ENCODE results near the gene GPRIN3.
"Not testable (repeated sequence)": the region's sequence is repeated elsewhere in the genome, so short reads cannot be mapped to it uniquely, and the experiment has no call there.

GPRIN3 gene

GRCh38 chr4:89203902-89204301 is 103.7 kb downstream of the GPRIN3 start:
- TF ChIP-seq, protein P1, sequence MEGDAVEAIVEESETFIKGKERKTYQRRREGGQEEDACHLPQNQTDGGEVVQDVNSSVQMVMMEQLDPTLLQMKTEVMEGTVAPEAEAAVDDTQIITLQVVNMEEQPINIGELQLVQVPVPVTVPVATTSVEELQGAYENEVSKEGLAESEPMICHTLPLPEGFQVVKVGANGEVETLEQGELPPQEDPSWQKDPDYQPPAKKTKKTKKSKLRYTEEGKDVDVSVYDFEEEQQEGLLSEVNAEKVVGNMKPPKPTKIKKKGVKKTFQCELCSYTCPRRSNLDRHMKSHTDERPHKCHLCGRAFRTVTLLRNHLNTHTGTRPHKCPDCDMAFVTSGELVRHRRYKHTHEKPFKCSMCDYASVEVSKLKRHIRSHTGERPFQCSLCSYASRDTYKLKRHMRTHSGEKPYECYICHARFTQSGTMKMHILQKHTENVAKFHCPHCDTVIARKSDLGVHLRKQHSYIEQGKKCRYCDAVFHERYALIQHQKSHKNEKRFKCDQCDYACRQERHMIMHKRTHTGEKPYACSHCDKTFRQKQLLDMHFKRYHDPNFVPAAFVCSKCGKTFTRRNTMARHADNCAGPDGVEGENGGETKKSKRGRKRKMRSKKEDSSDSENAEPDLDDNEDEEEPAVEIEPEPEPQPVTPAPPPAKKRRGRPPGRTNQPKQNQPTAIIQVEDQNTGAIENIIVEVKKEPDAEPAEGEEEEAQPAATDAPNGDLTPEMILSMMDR (IDR thresholded peaks at IDR 0.05; ENCODE audit: borderline replicate concordance, extremely low read depth, low read length, poor library complexity, severe bottlenecking): no peak
- TF ChIP-seq EZH2 (IDR thresholded peaks at IDR 0.05; ENCODE audit: borderline replicate concordance, low read depth, low read length, severe bottlenecking): no peak
- no peaks in the 10 kb centered on the region for H3K79me2 ChIP-seq (ENCODE audit: insufficient read depth, low read length)
- no peak overlapping the region for H2AFZ ChIP-seq (ENCODE audit: low read depth, low read length)
- H3K4me1 ChIP-seq (ENCODE audit: insufficient read depth, low read length): no peaks in the 10 kb centered on the region
- no peaks in the 10 kb centered on the region for H3K27me3 ChIP-seq (ENCODE audit: insufficient read depth, low read length, poor library complexity)
- DNase-seq (no peak), ATAC-seq (ENCODE audit: insufficient read depth, low read depth) (no peak)
- H4K20me1 ChIP-seq (ENCODE audit: insufficient read depth, low read length): no peaks in the 10 kb centered on the region
- H3K4me3 ChIP-seq (ENCODE audit: low read depth in 1 of 2, low read length in 2 of 2): no peak overlapping the region
- H3K4me2 ChIP-seq (ENCODE audit: insufficient read depth, low read length): no peak overlapping the region
- H3K36me3 ChIP-seq (ENCODE audit: insufficient read depth, low read length): no peaks in the 10 kb centered on the region
- H3K9ac ChIP-seq (ENCODE audit: low read depth, low read length): no peak overlapping the region
- no peaks in the 10 kb centered on the region for H3K9me3 ChIP-seq (ENCODE audit: insufficient read depth, low read length, severe bottlenecking)
- no peak overlapping the region for H3K27ac ChIP-seq (ENCODE audit: low read length)

DNA sequence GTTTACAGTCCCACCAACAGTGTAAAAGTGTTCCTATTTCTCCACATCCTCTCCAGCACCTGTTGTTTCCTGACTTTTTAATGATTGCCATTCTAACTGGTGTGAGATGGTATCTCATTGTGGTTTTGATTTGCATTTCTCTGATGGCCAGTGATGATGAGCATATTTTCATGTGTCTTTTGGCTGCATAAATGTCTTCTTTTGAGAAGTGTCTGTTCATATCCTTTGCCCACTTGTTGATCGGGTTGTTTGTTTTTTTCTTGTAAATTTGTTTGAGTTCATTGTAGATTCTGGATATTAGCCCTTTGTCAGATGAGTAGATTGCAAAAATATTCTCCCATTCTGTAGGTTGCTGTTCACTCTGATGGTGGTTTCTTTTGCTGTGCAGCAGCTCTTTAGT is 108.2 kb downstream of the GPRIN3 start:
- H3K9me3 ChIP-seq (ENCODE audit: insufficient read depth, low read length, severe bottlenecking); H3K4me2 ChIP-seq (ENCODE audit: insufficient read depth, low read length); H3K36me3 ChIP-seq (ENCODE audit: insufficient read depth, low read length); H3K27ac ChIP-seq (ENCODE audit: low read length); H3K9ac ChIP-seq (ENCODE audit: low read depth, low read length); H2AFZ ChIP-seq (ENCODE audit: low read depth, low read length); H3K4me3 ChIP-seq (ENCODE audit: low read depth in 1 of 2, low read length in 2 of 2); ATAC-seq (ENCODE audit: insufficient read depth, low read depth); DNase-seq; H3K27me3 ChIP-seq (ENCODE audit: insufficient read depth, low read length, poor library complexity); H3K4me1 ChIP-seq (ENCODE audit: insufficient read depth, low read length); H3K79me2 ChIP-seq (ENCODE audit: insufficient read depth, low read length); H4K20me1 ChIP-seq (ENCODE audit: insufficient read depth, low read length): not testable (repeated sequence)

- ATAC-seq (ENCODE audit: insufficient read depth, low read depth) (no peak), DNase-seq (no peak)
- no peaks in the 10 kb centered on the region for H3K4me1 ChIP-seq (ENCODE audit: insufficient read depth, low read length)
- no peak overlapping the region for H2AFZ ChIP-seq (ENCODE audit: low read depth, low read length)
- no peak overlapping the region for H3K4me2 ChIP-seq (ENCODE audit: insufficient read depth, low read length)
- TF ChIP-seq EZH2 (IDR thresholded peaks at IDR 0.05; ENCODE audit: borderline replicate concordance, low read depth, low read length, severe bottlenecking): no peak
- TF ChIP-seq, protein P1 (IDR thresholded peaks at IDR 0.05; ENCODE audit: borderline replicate concordance, extremely low read depth, low read length, poor library complexity, severe bottlenecking): no peak
- H3K79me2 ChIP-seq (ENCODE audit: insufficient read depth, low read length): no peaks in the 10 kb centered on the region
- H4K20me1 ChIP-seq (ENCODE audit: insufficient read depth, low read length): no peaks in the 10 kb centered on the region
- no peaks in the 10 kb centered on the region for H3K27me3 ChIP-seq (ENCODE audit: insufficient read depth, low read length, poor library complexity)
- no peaks in the 10 kb centered on the region for H3K36me3 ChIP-seq (ENCODE audit: insufficient read depth, low read length)
- no peak overlapping the region for H3K4me3 ChIP-seq (ENCODE audit: low read depth in 1 of 2, low read length in 2 of 2)
- no peak overlapping the region for H3K9ac ChIP-seq (ENCODE audit: low read depth, low read length)
- H3K27ac ChIP-seq (ENCODE audit: low read length): no peak overlapping the region
- H3K9me3 ChIP-seq (ENCODE audit: insufficient read depth, low read length, severe bottlenecking): no peaks in the 10 kb centered on the region
These were observed 109.7 kb downstream of the GPRIN3 start for GRCh38 chr4:89197920-89198319.

DNA sequence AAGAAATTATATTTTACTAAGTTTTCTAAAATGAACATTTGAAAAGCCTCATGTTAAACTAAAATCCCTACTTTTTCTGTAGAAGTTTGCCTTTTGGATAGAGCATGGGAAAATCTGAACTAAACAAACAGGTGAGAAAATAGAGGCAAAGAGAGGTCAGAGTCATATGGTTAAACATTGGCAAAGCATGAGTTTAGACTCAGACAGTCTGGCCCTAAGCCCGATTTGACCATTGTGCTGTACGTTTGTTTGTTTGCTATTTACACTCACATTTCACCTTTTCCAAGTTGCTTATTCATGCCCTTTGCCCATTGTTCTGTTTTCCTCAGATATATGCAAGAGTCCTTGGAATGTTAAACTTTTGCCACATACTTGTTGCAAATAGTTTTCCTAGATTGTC is 110.9 kb downstream of the GPRIN3 start:
- TF ChIP-seq, protein P1 (IDR thresholded peaks at IDR 0.05; ENCODE audit: borderline replicate concordance, extremely low read depth, low read length, poor library complexity, severe bottlenecking): no peak
- TF ChIP-seq EZH2 (IDR thresholded peaks at IDR 0.05; ENCODE audit: borderline replicate concordance, low read depth, low read length, severe bottlenecking): no peak
- no peak overlapping the region for H3K27ac ChIP-seq (ENCODE audit: low read length)
- no peak overlapping the region for H3K9ac ChIP-seq (ENCODE audit: low read depth, low read length)
- H3K36me3 ChIP-seq (ENCODE audit: insufficient read depth, low read length): no peaks in the 10 kb centered on the region
- H3K79me2 ChIP-seq (ENCODE audit: insufficient read depth, low read length): no peaks in the 10 kb centered on the region
- H3K27me3 ChIP-seq (ENCODE audit: insufficient read depth, low read length, poor library complexity): no peaks in the 10 kb centered on the region
- no peak overlapping the region for H2AFZ ChIP-seq (ENCODE audit: low read depth, low read length)
- no peaks in the 10 kb centered on the region for H3K9me3 ChIP-seq (ENCODE audit: insufficient read depth, low read length, severe bottlenecking)
- H4K20me1 ChIP-seq (ENCODE audit: insufficient read depth, low read length): no peaks in the 10 kb centered on the region
- DNase-seq: no peak
- no peaks in the 10 kb centered on the region for H3K4me1 ChIP-seq (ENCODE audit: insufficient read depth, low read length)
- no peak for ATAC-seq (ENCODE audit: insufficient read depth, low read depth)
- H3K4me2 ChIP-seq (ENCODE audit: insufficient read depth, low read length): no peak overlapping the region
- no peak overlapping the region for H3K4me3 ChIP-seq (ENCODE audit: low read depth in 1 of 2, low read length in 2 of 2)

Measured in DND-41 (cell line).